ENCODE results near the gene KREMEN2. TPM values are rescaled to one million over a fixed set of nuclear protein-coding genes. Genes with fewer than 3 reads are reported as not detected.

Gene KREMEN2
- total RNA-seq, 4 donors from 2014 or later = 1.9 to 3.8 (median 2.5) TPM

- WGBS, 2 donors = 2 to 7% methylated on average over 33 to 39 of the region's 43 CpGs
- TF ChIP-seq CTCF (IDR thresholded peaks at IDR 0.05) (no peak), POLR2A (IDR thresholded peaks at IDR 0.05) (no peak)
- no peak overlapping the region for H3K4me3 ChIP-seq (ENCODE audit: low read depth, poor library complexity, severe bottlenecking)
- DNase-seq (ENCODE audit: low spot score in 2 of 2) = no peak
- intact Hi-C loops (cut with DNase I; ENCODE audit: low total_unique reads) = no loop called here
Measured at GRCh38 chr16:2979669-2980226, 15.7 kb downstream of the KREMEN2 start.

- intact Hi-C loops (cut with DNase I; ENCODE audit: low total_unique reads) = no loop called here
- peak; percentile 84 to 98 for DNase-seq (ENCODE audit: low spot score in 2 of 2)
- WGBS, 2 donors = 7 to 11% methylated on average over 55 to 78 of the region's 91 CpGs
- H3K4me3 ChIP-seq (ENCODE audit: low read depth, poor library complexity, severe bottlenecking) = peak within 1 kb of the TSS; percentile 66
- TF ChIP-seq POLR2A (IDR thresholded peaks at IDR 0.05) = peak in 1 of 2 donors; percentile 57
- no peak for TF ChIP-seq CTCF (IDR thresholded peaks at IDR 0.05)
Measured at GRCh38 chr16:2980227-2981176, 16.4 kb downstream of the KREMEN2 start, which contains the start of gene PKMYT1. Gene PKMYT1, minus strand, starts transcription at chr16:2980446. Its CDS starts 789 bp downstream, at chr16:2979657.

- DNase-seq (ENCODE audit: low spot score in 2 of 2) = no peak
- 66 to 69% methylated on average over 33 of the region's 33 CpGs for WGBS, 2 donors
- TF ChIP-seq POLR2A (IDR thresholded peaks at IDR 0.05) (no peak), CTCF (IDR thresholded peaks at IDR 0.05) (no peak)
- intact Hi-C loops (cut with DNase I; ENCODE audit: low total_unique reads) = no loop called here
- H3K4me3 ChIP-seq (ENCODE audit: low read depth, poor library complexity, severe bottlenecking) = no peak overlapping the region
Measured at GRCh38 chr16:2981177-2981898, 17.3 kb downstream of the KREMEN2 start.

- intact Hi-C loops (cut with DNase I; ENCODE audit: low total_unique reads) = no loop called here
- no peak for DNase-seq (ENCODE audit: low spot score in 2 of 2)
- TF ChIP-seq CTCF (IDR thresholded peaks at IDR 0.05) = no peak
- TF ChIP-seq POLR2A (IDR thresholded peaks at IDR 0.05) = no peak
- H3K4me3 ChIP-seq (ENCODE audit: low read depth, poor library complexity, severe bottlenecking) = no peak overlapping the region
- 73 to 74% methylated on average over 4 of the region's 4 CpGs for WGBS, 2 donors
Measured at GRCh38 chr16:2981899-2982250, 17.8 kb downstream of the KREMEN2 start.

- no peak for DNase-seq (ENCODE audit: low spot score in 2 of 2)
- TF ChIP-seq POLR2A (IDR thresholded peaks at IDR 0.05) (no peak), CTCF (IDR thresholded peaks at IDR 0.05) (no peak)
- WGBS, 2 donors = 75 to 76% methylated on average over 5 of the region's 5 CpGs
- intact Hi-C loops (cut with DNase I; ENCODE audit: low total_unique reads) = no loop called here
- H3K4me3 ChIP-seq (ENCODE audit: low read depth, poor library complexity, severe bottlenecking) = no peak overlapping the region
Measured at GRCh38 chr16:2982402-2982801, 18.3 kb downstream of the KREMEN2 start.
